ENCODE measurements around the gene EIF3L. TPM values are rescaled to one million over a fixed set of nuclear protein-coding genes. Genes with fewer than 3 reads are reported as not detected.
A peak's percentile ranks its signal among the peaks of the same experiment; 100 is the strongest.

Gene EIF3L
- total RNA-seq, 4 donors from 2014 or later: 192 to 499 (median 281) TPM

GRCh38 chr22:37862570-37863325, 13.5 kb downstream of the EIF3L start:
- H3K4me1 ChIP-seq: peaks cover 0 to 8% (median 2%) of the 10 kb centered on the region in 3 donors
- no peaks in the 10 kb centered on the region for H3K9me3 ChIP-seq
- no peak overlapping the region for H3K4me3 ChIP-seq
- no peak overlapping the region for H3K27ac ChIP-seq
- H3K27me3 ChIP-seq: no peaks in the 10 kb centered on the region
- DNase-seq: no peak
- intact Hi-C loops (cut with DNase I): loop anchor here (5.0 kb wide), 1 partner anchor 45 kb away; no protein-coding TSS in a partner anchor
- 88 to 89% methylated on average over 7 of the region's 7 CpGs for WGBS, 2 donors
- H3K36me3 ChIP-seq: peaks cover 34 to 100% (median 59%) of the 10 kb centered on the region in 3 donors
- TF ChIP-seq CTCF (IDR thresholded peaks at IDR 0.05) (no peak), POLR2A (IDR thresholded peaks at IDR 0.05) (no peak)

GRCh38 chr22:37865510-37865909, 16.3 kb downstream of the EIF3L start:
- no peak overlapping the region for H3K27ac ChIP-seq
- H3K9me3 ChIP-seq: no peaks in the 10 kb centered on the region
- TF ChIP-seq CTCF (IDR thresholded peaks at IDR 0.05) (no peak), POLR2A (IDR thresholded peaks at IDR 0.05) (no peak)
- H3K36me3 ChIP-seq: peaks cover 27 to 100% (median 55%) of the 10 kb centered on the region in 3 donors
- intact Hi-C loops (cut with DNase I): no loop called here
- WGBS, 2 donors: 67 to 80% methylated on average over 6 of the region's 6 CpGs
- no peaks in the 10 kb centered on the region for H3K27me3 ChIP-seq
- no peak for DNase-seq
- peaks cover 0 to 8% (median 2%) of the 10 kb centered on the region in 3 donors for H3K4me1 ChIP-seq
- H3K4me3 ChIP-seq: no peak overlapping the region

- intact Hi-C loops (cut with DNase I): no loop called here
- H3K36me3 ChIP-seq: peaks cover 14 to 100% (median 62%) of the 10 kb centered on the region in 3 donors
- DNase-seq: no peak
- no peak for TF ChIP-seq POLR2A (IDR thresholded peaks at IDR 0.05)
- TF ChIP-seq CTCF (IDR thresholded peaks at IDR 0.05): no peak
- no peaks in the 10 kb centered on the region for H3K9me3 ChIP-seq
- 59 to 71% methylated on average over 7 of the region's 7 CpGs for WGBS, 2 donors
- H3K27me3 ChIP-seq: no peaks in the 10 kb centered on the region
- no peak overlapping the region for H3K27ac ChIP-seq
- H3K4me3 ChIP-seq: no peak overlapping the region
- no peaks in the 10 kb centered on the region for H3K4me1 ChIP-seq
Measured at GRCh38 chr22:37870273-37870672, 21.1 kb downstream of the EIF3L start.

GRCh38 chr22:37880668-37881440, 31.6 kb downstream of the EIF3L start:
- no peaks in the 10 kb centered on the region for H3K27me3 ChIP-seq
- WGBS, 2 donors: 47 to 58% methylated on average over 6 of the region's 6 CpGs
- no peaks in the 10 kb centered on the region for H3K9me3 ChIP-seq
- intact Hi-C loops (cut with DNase I): loop anchor here (5.0 kb wide), 1 partner anchor 51 kb away; no protein-coding TSS in a partner anchor
- no peak overlapping the region for H3K4me3 ChIP-seq
- peaks cover 0 to 28% (median 3%) of the 10 kb centered on the region in 3 donors for H3K4me1 ChIP-seq
- DNase-seq: no peak
- H3K27ac ChIP-seq: peak overlapping the region in 2 of 4 donors; percentile 45 to 55
- peaks cover 9 to 96% (median 43%) of the 10 kb centered on the region in 3 donors for H3K36me3 ChIP-seq
- TF ChIP-seq CTCF (IDR thresholded peaks at IDR 0.05): no peak
- TF ChIP-seq POLR2A (IDR thresholded peaks at IDR 0.05): no peak

- intact Hi-C loops (cut with DNase I): loop anchor here (5.0 kb wide), 1 partner anchor 48 kb away; no protein-coding TSS in a partner anchor
- peak overlapping the region in 2 of 4 donors; percentile 48 to 81 for H3K27ac ChIP-seq
Measured at GRCh38 chr22:37884420-37884819, 35.2 kb downstream of the EIF3L start.

More at GRCh38 chr22:37884420-37884819, 35.2 kb downstream of the EIF3L start:
- no peak for DNase-seq
- Histone ChIP-seq H3K4me3 (no peak overlapping the region), H3K27me3 (no peaks in the 10 kb centered on the region), H3K4me1 (peaks cover 19 to 64% (median 20%) of the 10 kb centered on the region in 3 donors), H3K9me3 (no peaks in the 10 kb centered on the region), H3K36me3 (peaks cover 5 to 92% (median 24%) of the 10 kb centered on the region in 3 donors)
- TF ChIP-seq POLR2A (IDR thresholded peaks at IDR 0.05) (no peak), CTCF (IDR thresholded peaks at IDR 0.05) (no peak)
- WGBS, 2 donors: 61 to 77% methylated on average over 6 of the region's 6 CpGs

All from esophagus squamous epithelium (tissue), 5 donors.